ENCODE measurements around the gene SMPD4.
"Not testable (repeated sequence)": the region's sequence is repeated elsewhere in the genome, so short reads cannot be mapped to it uniquely, and the experiment has no call there.

The SMPD4 gene

DNA sequence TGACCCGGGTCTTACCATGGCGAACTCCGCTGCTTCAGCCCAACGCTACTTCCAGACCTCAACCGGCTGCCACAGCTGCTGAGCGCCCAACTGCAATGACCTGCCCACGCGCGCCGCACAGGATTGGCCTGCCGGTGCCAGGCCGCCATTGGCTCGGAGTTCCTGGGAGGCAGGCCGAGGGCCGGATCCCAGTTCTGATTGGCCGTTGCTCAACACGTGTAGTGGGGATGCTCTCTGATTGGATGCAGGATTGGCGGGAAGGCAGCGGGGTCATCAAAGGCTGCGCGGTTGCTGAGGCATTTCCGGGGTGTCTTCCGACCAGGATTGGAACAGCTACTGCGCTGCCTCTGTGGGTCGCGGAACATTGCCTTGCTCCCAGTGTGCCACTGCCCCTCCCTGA lies 16.9 kb upstream of the SMPD4 start, which contains the start of gene TUBA3E:
Gene TUBA3E (minus strand): TSS at position 97 of the 400 bp plus-strand sequence. CDS start 79 bp downstream, at position 18.
- DNase-seq (ENCODE audit: low read depth, low spot score), result no peak
- TF ChIP-seq, protein P1, sequence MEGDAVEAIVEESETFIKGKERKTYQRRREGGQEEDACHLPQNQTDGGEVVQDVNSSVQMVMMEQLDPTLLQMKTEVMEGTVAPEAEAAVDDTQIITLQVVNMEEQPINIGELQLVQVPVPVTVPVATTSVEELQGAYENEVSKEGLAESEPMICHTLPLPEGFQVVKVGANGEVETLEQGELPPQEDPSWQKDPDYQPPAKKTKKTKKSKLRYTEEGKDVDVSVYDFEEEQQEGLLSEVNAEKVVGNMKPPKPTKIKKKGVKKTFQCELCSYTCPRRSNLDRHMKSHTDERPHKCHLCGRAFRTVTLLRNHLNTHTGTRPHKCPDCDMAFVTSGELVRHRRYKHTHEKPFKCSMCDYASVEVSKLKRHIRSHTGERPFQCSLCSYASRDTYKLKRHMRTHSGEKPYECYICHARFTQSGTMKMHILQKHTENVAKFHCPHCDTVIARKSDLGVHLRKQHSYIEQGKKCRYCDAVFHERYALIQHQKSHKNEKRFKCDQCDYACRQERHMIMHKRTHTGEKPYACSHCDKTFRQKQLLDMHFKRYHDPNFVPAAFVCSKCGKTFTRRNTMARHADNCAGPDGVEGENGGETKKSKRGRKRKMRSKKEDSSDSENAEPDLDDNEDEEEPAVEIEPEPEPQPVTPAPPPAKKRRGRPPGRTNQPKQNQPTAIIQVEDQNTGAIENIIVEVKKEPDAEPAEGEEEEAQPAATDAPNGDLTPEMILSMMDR (IDR thresholded peaks at IDR 0.05; ENCODE audit: low read depth, low read length), result no peak
- in situ Hi-C loops (cut with HindIII; ENCODE audit: low sequenced_read_pairs), result no loop called here
- H3K4me3 ChIP-seq (ENCODE audit: low read depth, low read length), result no peak within 1 kb of the TSS

DNA sequence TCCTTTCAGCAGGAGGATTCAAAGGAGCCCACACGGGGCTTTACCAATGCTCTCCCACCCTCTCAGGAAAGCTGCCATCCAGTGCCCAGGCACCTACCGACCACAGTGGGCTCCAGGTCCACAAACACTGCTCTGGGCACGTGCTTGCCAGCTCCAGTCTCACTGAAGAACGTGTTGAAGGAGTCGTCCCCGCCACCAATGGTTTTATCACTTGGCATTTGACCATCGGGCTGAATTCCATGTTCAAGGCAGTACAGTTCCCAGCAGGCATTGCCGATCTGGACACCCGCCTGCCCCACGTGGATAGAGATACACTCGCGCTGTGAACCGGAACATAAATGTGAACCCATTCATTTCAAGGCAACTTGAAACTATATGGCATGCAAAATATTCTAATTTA lies 14.7 kb upstream of the SMPD4 start:
- H3K4me3 ChIP-seq (ENCODE audit: low read depth, low read length); DNase-seq (ENCODE audit: low read depth, low spot score); in situ Hi-C loops (cut with HindIII; ENCODE audit: low sequenced_read_pairs): not testable (repeated sequence)

DNA sequence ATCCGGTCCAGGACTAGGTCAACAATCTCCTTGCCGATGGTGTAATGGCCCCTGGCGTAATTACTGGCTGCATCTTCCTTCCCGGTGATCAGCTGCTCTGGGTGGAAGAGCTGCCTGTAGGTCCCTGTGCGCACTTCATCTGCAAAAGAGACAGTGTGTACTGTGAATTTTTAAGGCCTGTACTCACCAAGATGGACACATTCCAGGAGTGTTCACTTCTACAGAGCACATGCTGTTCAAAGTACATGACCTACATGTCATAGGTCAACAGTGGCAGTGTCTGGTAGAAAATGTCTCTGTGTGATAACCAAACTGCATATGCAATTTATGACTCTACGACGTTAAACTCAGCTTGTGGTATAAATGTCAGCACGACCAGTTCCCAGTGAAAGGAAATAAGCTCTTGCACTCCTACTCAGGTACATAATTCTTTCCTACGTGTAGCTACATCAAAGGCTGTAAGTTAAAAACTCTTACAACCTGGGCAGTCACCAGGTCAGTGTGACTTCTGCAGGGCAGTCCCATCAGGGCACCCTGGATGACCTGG lies 13.8 kb upstream of the SMPD4 start:
- H3K4me3 ChIP-seq (ENCODE audit: low read depth, low read length); in situ Hi-C loops (cut with HindIII; ENCODE audit: low sequenced_read_pairs); DNase-seq (ENCODE audit: low read depth, low spot score): not testable (repeated sequence)

DNA sequence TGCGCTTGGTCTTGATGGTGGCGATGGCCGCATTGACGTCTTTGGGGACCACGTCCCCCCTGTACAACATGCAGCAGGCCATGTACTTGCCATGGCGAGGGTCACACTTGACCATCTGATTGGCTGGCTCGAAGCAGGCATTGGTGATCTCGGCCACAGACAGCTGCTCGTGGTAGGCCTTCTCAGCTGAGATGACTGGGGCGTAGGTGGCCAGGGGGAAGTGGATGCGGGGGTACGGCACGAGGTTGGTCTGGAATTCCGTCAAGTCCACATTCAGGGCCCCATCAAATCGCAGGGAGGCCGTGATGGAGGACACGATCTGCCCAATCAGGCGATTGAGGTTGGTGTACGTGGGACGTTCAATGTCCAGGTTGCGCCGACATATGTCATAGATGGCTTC lies 12.4 kb upstream of the SMPD4 start:
- in situ Hi-C loops (cut with HindIII; ENCODE audit: low sequenced_read_pairs); H3K4me3 ChIP-seq (ENCODE audit: low read depth, low read length); DNase-seq (ENCODE audit: low read depth, low spot score): not testable (repeated sequence)

DNA sequence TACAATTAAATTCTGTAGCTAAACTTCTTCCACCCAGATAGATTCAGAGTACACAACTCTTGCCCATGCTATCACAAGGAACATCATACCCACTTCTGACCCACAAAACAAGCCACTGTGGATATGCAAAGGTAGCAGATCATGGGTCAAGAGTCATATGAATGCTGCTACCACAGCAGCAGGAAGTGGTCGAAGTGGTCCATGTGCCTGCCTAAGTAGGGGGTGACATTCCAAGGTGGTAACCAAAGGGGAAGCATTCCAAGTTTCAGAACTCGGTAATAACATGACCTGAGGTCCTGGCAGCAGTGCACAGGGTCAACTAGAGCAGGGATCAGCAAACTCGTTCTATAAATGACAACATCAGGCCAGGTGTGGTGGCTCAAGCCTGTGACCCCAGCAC lies 11.0 kb upstream of the SMPD4 start:
- DNase-seq (ENCODE audit: low read depth, low spot score); in situ Hi-C loops (cut with HindIII; ENCODE audit: low sequenced_read_pairs); H3K4me3 ChIP-seq (ENCODE audit: low read depth, low read length): not testable (repeated sequence)

DNA sequence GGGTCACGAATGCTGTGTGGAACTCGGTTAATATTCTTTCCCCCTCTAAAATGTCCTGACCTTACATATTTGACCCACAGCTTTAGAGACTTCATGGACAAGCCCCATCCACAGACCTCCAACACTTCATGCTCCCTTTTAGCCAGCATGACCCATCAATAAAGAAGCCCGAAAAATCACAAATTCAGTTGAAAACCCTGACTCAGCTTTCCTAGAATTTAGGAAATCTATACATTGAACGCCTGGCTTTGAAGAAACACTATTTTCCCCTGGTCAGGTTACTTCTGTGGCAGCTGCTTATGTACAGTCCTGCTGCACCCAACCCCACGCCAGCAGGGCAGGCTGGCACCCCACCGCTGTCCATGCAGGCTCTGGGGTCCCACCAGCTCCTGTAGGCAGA lies 9.9 kb upstream of the SMPD4 start:
- H3K4me3 ChIP-seq (ENCODE audit: low read depth, low read length); DNase-seq (ENCODE audit: low read depth, low spot score); in situ Hi-C loops (cut with HindIII; ENCODE audit: low sequenced_read_pairs): not testable (repeated sequence)

DNA sequence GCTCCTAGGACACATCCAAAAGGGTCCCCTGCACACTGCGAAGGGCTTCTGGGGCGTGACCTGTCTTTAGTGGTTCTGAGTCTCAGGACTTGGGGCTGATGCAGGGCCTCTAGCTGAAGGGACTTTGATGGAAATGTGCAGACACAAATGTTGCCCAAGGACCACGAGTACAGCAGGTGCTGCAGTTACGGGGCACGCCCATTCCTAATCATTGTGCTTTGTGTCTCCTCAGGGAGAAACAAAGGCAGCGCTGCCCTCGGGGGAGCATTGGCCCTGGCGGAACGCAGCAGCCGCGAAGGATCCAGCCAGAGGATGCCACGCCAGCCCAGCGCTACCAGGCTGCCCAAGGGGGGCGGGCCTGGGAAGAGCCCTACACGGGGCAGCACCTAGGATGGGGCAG lies 8.8 kb upstream of the SMPD4 start:
- TF ChIP-seq, protein P1 (IDR thresholded peaks at IDR 0.05; ENCODE audit: low read depth, low read length), result no peak
- no peak overlapping the region for H3K4me3 ChIP-seq (ENCODE audit: low read depth, low read length)
- no peak for DNase-seq (ENCODE audit: low read depth, low spot score)
- in situ Hi-C loops (cut with HindIII; ENCODE audit: low sequenced_read_pairs), result no loop called here

DNA sequence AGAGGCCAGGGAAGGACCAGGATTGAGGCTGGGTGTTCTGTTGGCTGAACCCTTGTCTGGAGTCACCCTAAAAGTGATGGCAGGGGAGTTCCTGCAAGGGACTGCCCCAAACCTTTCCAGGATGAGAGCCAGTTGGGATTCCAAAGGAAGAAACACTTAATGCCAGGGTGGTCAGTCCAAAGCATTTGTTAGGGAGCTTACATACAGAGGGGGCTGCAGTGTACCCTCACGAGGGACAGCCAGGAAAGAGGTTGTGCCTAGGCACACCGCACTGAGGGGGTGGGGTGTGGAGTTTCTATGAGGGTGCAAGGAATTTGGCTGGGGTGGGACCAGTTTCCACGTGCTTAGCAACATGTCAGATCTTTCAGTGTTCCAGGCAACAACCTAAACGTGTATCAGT lies 7.6 kb upstream of the SMPD4 start:
- DNase-seq (ENCODE audit: low read depth, low spot score); in situ Hi-C loops (cut with HindIII; ENCODE audit: low sequenced_read_pairs); H3K4me3 ChIP-seq (ENCODE audit: low read depth, low read length): not testable (repeated sequence)

DNA sequence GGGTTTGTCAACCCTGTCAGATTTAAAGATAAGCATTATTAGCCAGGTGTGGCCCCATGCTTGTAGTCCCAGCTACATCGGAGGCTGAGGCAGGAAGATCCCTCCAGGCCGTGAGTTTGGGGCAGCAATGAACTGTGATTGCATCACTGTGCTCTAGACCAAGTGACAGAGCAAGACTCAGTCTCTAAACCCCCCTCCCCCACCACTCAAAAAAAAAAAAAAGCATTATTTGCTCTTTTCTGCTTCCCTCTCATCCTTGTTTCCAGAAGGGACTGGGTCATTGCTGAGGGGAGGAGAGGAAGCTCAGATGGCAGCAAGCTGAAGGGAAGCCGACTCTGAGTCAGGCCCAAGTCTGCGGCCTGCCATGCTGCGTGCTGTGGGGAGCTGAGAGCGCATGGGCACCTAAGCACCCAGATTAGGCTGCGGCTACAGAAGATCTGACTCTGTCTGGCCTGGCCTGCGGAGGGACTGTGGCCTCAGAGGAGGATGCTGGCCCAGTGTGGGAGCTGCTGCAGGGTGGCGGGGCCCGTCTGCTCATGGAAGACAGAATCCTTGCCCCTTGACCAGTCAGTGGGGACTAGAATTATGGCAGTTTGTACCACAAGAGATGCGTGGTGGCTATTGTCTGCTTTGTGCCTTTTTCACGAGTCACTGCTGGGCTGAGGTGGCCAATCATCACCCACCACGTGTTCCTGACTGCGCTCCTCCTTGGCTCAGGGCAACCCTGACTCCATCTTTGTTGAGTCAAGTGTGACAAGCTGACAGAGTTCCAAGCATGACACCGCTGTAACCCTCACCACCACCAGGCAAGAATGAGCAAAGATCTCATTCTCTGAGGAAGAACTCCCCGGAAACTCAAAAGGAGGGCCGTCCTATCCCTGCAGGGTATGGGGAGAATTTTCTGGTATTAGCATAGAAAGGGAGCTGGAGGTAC lies 6.7 kb upstream of the SMPD4 start:
- DNase-seq (ENCODE audit: low read depth, low spot score); in situ Hi-C loops (cut with HindIII; ENCODE audit: low sequenced_read_pairs); H3K4me3 ChIP-seq (ENCODE audit: low read depth, low read length): not testable (repeated sequence)

DNA sequence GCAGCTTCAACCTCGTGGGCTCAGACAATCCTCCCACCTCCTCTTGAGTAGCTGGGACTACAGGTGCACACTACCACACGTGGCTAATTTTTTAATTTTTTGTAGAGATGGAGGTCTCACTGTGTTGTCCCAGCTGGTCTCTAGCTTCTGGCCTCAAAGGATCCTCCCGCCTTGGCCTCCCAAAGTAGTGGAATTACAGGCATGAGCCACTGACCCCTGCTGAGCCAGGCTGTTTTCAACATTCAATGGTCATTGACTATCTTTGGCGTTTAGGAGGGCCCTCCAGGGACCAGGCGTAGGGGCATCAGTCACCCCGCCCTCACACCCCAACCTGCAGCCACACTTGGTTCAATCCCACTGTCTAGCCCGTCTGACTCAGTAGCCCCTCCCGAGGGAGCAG lies 5.9 kb upstream of the SMPD4 start:
- no peak for DNase-seq (ENCODE audit: low read depth, low spot score)
- TF ChIP-seq, protein P1 (IDR thresholded peaks at IDR 0.05; ENCODE audit: low read depth, low read length), result no peak
- in situ Hi-C loops (cut with HindIII; ENCODE audit: low sequenced_read_pairs), result no loop called here

More for the DNA sequence above, 5.9 kb upstream of the SMPD4 start:
- H3K4me3 ChIP-seq (ENCODE audit: low read depth, low read length), result no peak overlapping the region

Measured in astrocyte of the spinal cord (primary cell).